Measurements from ENCODE around the gene ADAMTSL2.

The ADAMTSL2 gene

GRCh38 chr9:133524146-133524545 is 10.4 kb upstream of the ADAMTSL2 start:
- TF ChIP-seq RAD21 (IDR thresholded peaks at IDR 0.05; ENCODE audit: low read depth) (no peak), CEBPB (IDR thresholded peaks at IDR 0.05) (no peak), MAX (IDR thresholded peaks at IDR 0.05) (no peak), NFIC (IDR thresholded peaks at IDR 0.05) (no peak), TAF1 (IDR thresholded peaks at IDR 0.05; ENCODE audit: low read depth) (no peak)
- TF ChIP-seq, protein P1, sequence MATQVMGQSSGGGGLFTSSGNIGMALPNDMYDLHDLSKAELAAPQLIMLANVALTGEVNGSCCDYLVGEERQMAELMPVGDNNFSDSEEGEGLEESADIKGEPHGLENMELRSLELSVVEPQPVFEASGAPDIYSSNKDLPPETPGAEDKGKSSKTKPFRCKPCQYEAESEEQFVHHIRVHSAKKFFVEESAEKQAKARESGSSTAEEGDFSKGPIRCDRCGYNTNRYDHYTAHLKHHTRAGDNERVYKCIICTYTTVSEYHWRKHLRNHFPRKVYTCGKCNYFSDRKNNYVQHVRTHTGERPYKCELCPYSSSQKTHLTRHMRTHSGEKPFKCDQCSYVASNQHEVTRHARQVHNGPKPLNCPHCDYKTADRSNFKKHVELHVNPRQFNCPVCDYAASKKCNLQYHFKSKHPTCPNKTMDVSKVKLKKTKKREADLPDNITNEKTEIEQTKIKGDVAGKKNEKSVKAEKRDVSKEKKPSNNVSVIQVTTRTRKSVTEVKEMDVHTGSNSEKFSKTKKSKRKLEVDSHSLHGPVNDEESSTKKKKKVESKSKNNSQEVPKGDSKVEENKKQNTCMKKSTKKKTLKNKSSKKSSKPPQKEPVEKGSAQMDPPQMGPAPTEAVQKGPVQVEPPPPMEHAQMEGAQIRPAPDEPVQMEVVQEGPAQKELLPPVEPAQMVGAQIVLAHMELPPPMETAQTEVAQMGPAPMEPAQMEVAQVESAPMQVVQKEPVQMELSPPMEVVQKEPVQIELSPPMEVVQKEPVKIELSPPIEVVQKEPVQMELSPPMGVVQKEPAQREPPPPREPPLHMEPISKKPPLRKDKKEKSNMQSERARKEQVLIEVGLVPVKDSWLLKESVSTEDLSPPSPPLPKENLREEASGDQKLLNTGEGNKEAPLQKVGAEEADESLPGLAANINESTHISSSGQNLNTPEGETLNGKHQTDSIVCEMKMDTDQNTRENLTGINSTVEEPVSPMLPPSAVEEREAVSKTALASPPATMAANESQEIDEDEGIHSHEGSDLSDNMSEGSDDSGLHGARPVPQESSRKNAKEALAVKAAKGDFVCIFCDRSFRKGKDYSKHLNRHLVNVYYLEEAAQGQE (IDR thresholded peaks at IDR 0.05; ENCODE audit: low read depth) = no peak

GRCh38 chr9:133524679-133525228 is 9.8 kb upstream of the ADAMTSL2 start, which contains the start of gene MYMK:
Gene MYMK (minus strand): TSS chr9:133524959. CDS start chr9:133524844, 115 bp downstream.
- no peak for TF ChIP-seq CEBPB (IDR thresholded peaks at IDR 0.05)
- TF ChIP-seq NFIC (IDR thresholded peaks at IDR 0.05) = no peak
- no peak for TF ChIP-seq RAD21 (IDR thresholded peaks at IDR 0.05; ENCODE audit: low read depth)
- TF ChIP-seq, protein P1 (IDR thresholded peaks at IDR 0.05; ENCODE audit: low read depth) = no peak
- no peak for TF ChIP-seq EP300 (IDR thresholded peaks at IDR 0.05; ENCODE audit: borderline replicate concordance)
- TF ChIP-seq MAX (IDR thresholded peaks at IDR 0.05) = no peak
- no peak for TF ChIP-seq EGR1 (IDR thresholded peaks at IDR 0.05)
- TF ChIP-seq, protein P2, sequence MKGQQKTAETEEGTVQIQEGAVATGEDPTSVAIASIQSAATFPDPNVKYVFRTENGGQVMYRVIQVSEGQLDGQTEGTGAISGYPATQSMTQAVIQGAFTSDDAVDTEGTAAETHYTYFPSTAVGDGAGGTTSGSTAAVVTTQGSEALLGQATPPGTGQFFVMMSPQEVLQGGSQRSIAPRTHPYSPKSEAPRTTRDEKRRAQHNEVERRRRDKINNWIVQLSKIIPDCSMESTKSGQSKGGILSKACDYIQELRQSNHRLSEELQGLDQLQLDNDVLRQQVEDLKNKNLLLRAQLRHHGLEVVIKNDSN (IDR thresholded peaks at IDR 0.05) = no peak
- TF ChIP-seq TEAD4 (IDR thresholded peaks at IDR 0.05) = no peak
- no peak for TF ChIP-seq CREB1 (IDR thresholded peaks at IDR 0.05; ENCODE audit: low read depth)
- no peak for TF ChIP-seq FOXM1 (IDR thresholded peaks at IDR 0.05; ENCODE audit: borderline replicate concordance, low read depth)
- no peak for TF ChIP-seq TCF12 (IDR thresholded peaks at IDR 0.05; ENCODE audit: low read depth)
- no peak for TF ChIP-seq ZBTB7A (IDR thresholded peaks at IDR 0.05; ENCODE audit: low read depth)

- TF ChIP-seq EP300 (IDR thresholded peaks at IDR 0.05; ENCODE audit: borderline replicate concordance) (no peak), TEAD4 (IDR thresholded peaks at IDR 0.05) (no peak), YY1 (IDR thresholded peaks at IDR 0.05; ENCODE audit: low read depth) (no peak), CREB1 (IDR thresholded peaks at IDR 0.05; ENCODE audit: low read depth) (no peak), MAX (IDR thresholded peaks at IDR 0.05) (no peak), FOXM1 (IDR thresholded peaks at IDR 0.05; ENCODE audit: borderline replicate concordance, low read depth) (no peak), TCF12 (IDR thresholded peaks at IDR 0.05; ENCODE audit: low read depth) (no peak), TAF1 (IDR thresholded peaks at IDR 0.05; ENCODE audit: low read depth) (no peak), CEBPB (IDR thresholded peaks at IDR 0.05) (no peak)
- TF ChIP-seq, protein P1 (IDR thresholded peaks at IDR 0.05; ENCODE audit: low read depth) = no peak
- TF ChIP-seq, protein P2 (IDR thresholded peaks at IDR 0.05) = no peak
These were observed 8.8 kb upstream of the ADAMTSL2 start for GRCh38 chr9:133525677-133526076.

- no peak for TF ChIP-seq TCF12 (IDR thresholded peaks at IDR 0.05; ENCODE audit: low read depth)
- TF ChIP-seq NFIC (IDR thresholded peaks at IDR 0.05) = no peak
- TF ChIP-seq TEAD4 (IDR thresholded peaks at IDR 0.05) = no peak
- no peak for TF ChIP-seq TAF1 (IDR thresholded peaks at IDR 0.05; ENCODE audit: low read depth)
- no peak for TF ChIP-seq CEBPB (IDR thresholded peaks at IDR 0.05)
- TF ChIP-seq EP300 (IDR thresholded peaks at IDR 0.05; ENCODE audit: borderline replicate concordance) = no peak
- no peak for TF ChIP-seq MAX (IDR thresholded peaks at IDR 0.05)
- TF ChIP-seq FOXM1 (IDR thresholded peaks at IDR 0.05; ENCODE audit: borderline replicate concordance, low read depth) = no peak
- no peak for TF ChIP-seq RAD21 (IDR thresholded peaks at IDR 0.05; ENCODE audit: low read depth)
- TF ChIP-seq, protein P1 (IDR thresholded peaks at IDR 0.05; ENCODE audit: low read depth) = no peak
These were observed 7.7 kb upstream of the ADAMTSL2 start for GRCh38 chr9:133526721-133527321.
